ENCODE data around the gene FGFR2. TPM values are rescaled to one million over a fixed set of nuclear protein-coding genes. Genes with fewer than 3 reads are reported as not detected.
A peak's percentile ranks its signal among the peaks of the same experiment; 100 is the strongest.
"Not testable (repeated sequence)": the region's sequence is repeated elsewhere in the genome, so short reads cannot be mapped to it uniquely, and the experiment has no call there.

Gene FGFR2
- polyA plus RNA-seq, 10 donors: 0.42 to 38.4 (median 1.0) TPM

GRCh38 chr10:121526135-121526790 lies 72.0 kb downstream of the FGFR2 start:
- DNase-seq: no peak

- peak; percentile 35 to 77 (median 56) for DNase-seq
Measured at GRCh38 chr10:121525251-121526134, 72.8 kb downstream of the FGFR2 start.

- peak in 1 of 3 donors; percentile 49 for DNase-seq
Measured at GRCh38 chr10:121524157-121524817, 74.0 kb downstream of the FGFR2 start.

- no peak for DNase-seq
Measured at GRCh38 chr10:121522831-121523230, 75.4 kb downstream of the FGFR2 start.

GRCh38 chr10:121521794-121522556 lies 76.3 kb downstream of the FGFR2 start:
- DNase-seq: no peak

- not testable (repeated sequence) for DNase-seq
Measured at GRCh38 chr10:121520526-121520925, 77.7 kb downstream of the FGFR2 start.

GRCh38 chr10:121519901-121520493 lies 78.2 kb downstream of the FGFR2 start:
- no peak for DNase-seq

GRCh38 chr10:121519411-121519810 lies 78.8 kb downstream of the FGFR2 start:
- DNase-seq: no peak

GRCh38 chr10:121518333-121518732 lies 79.9 kb downstream of the FGFR2 start:
- DNase-seq: no peak

- no peak for DNase-seq
Measured at GRCh38 chr10:121516093-121516865, 82.0 kb downstream of the FGFR2 start.

GRCh38 chr10:121514141-121514865 lies 83.9 kb downstream of the FGFR2 start:
- no peak for DNase-seq

- DNase-seq: no peak
Measured at GRCh38 chr10:121511943-121512342, 86.3 kb downstream of the FGFR2 start.

- DNase-seq: no peak
Measured at GRCh38 chr10:121511460-121511859, 86.8 kb downstream of the FGFR2 start.

GRCh38 chr10:121510201-121510771 lies 88.0 kb downstream of the FGFR2 start:
- no peak for DNase-seq

GRCh38 chr10:121509796-121510195 lies 88.4 kb downstream of the FGFR2 start:
- no peak for DNase-seq

GRCh38 chr10:121509112-121509511 lies 89.1 kb downstream of the FGFR2 start:
- DNase-seq: peak in 2 of 3 donors; percentile 32 to 60

- DNase-seq: no peak
Measured at GRCh38 chr10:121503587-121504051, 94.6 kb downstream of the FGFR2 start.

- no peak for DNase-seq
Measured at GRCh38 chr10:121501796-121502195, 96.4 kb downstream of the FGFR2 start.

- no peak for DNase-seq
Measured at GRCh38 chr10:121500701-121501332, 97.4 kb downstream of the FGFR2 start.

Data from muscle of back (tissue), 11 donors.